Activated CD4-positive, CD25-positive, alpha-beta regulatory T cell treated with anti-CD3 and anti-CD28 coated beads, Interleukin-2, amount 50 U/mL, for 72 hours (primary cell): ENCODE results near the gene C2CD4C.
"Not testable (repeated sequence)": the region's sequence is repeated elsewhere in the genome, so short reads cannot be mapped to it uniquely, and the experiment has no call there.

Experiments used
- DNase-seq: peaks from one replicate; pipeline ENCODE4 v3.0.0; 2021

The C2CD4C gene

GRCh38 chr19:408902-409515 lies at the start of gene C2CD4C:
Gene C2CD4C (minus strand): TSS chr19:409147. CDS start chr19:408361, 786 bp downstream.
- DNase-seq: peak; percentile 37

- no peak for DNase-seq
Measured at GRCh38 chr19:458091-459042, 49.4 kb upstream of the C2CD4C start.

- no peak for DNase-seq
Measured at GRCh38 chr19:457636-458035, 48.7 kb upstream of the C2CD4C start.

DNA sequence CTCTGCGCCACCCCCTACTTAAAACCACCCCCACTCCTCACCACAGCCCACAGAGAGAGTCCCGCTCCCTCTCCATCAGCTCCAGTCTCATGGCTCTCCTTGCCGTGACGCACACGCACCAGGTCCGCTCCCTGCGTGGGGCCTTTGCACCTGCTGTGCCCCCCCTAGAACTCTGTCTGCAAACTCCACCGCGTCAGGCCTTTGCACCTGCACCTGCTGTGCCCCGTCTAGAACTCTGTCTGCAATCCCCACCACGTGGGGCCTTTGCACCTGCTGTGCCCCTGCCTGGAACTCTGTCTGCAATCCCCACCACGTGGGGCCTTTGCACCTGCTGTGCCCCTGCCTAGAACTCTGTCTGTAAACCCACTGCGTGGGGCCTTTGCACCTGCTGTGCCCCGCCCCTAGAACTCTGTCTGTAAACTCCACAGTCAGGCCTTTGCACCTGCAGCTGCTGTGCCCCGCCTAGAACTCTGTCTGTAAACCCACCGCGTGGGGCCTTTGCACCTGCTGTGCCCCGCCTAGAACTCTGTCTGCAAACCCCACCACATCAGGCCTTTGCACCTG lies 47.7 kb upstream of the C2CD4C start:
- DNase-seq: no peak

DNA sequence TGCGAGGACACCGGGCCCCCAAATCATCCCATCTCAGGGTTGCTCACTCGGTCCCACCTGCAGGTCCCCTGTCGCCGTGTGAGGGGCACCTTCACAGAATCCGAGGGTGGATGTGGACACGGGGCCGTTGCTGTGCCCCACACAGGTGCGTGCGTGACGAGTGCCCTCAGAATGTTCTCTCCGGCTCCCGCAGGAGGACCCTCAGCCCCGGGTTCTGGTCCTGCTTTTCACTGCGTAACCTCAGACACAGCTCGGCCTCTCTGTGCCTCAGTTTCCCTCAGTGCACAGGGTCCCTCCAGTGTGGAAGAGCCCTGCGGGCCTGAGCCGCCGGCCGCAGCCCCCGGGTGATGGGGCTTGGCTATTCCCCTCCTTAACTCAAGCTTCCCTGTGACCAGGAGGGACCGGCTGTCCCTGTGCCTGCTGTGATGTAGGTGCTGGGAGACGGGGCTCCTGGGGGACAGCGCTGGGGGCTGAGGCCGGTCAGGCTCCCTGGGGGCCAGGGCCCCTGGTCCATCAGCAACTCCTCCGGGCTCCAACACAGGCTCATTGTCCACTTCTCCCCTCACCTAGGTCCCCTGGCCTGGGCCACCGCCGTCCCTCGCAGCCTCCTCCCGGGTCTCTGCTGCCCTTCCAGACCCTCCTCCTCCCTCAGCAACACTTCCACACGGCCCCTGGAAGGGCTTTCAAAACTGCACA lies 47.1 kb upstream of the C2CD4C start:
- no peak for DNase-seq

DNA sequence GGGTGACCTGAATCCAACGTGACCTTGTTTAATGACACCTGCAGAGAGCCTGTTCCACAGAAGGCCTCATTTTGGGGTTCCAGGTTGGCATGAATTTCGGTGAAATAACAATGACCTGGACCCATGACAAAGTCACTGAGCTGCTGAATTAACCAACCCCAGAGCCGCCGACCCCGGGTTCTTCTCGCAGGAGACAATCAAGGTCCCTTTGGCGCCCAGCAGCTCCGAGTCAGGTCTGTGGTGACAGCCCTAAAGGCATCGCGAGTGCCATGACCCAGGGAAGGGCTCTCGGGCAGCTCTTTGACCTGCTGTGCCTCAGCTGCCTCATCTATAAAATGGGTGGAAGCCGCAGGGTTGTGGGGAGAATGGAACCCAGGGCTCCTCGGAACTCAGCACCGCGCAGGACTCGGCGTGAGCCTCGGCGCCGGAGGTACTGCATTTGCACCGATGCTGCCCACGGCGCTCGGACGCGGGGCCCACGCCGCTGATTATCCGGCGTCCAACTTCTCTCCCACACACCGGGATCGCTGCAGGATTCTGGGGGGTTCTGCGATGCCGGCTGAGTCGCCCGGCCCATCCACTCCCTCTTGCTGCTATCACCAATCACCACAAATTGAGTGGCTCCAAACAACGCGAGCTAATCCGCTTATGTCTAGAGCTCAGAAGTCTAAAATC lies 46.2 kb upstream of the C2CD4C start:
- no peak for DNase-seq

- no peak for DNase-seq
Measured at GRCh38 chr19:453606-454005, 44.7 kb upstream of the C2CD4C start.

DNA sequence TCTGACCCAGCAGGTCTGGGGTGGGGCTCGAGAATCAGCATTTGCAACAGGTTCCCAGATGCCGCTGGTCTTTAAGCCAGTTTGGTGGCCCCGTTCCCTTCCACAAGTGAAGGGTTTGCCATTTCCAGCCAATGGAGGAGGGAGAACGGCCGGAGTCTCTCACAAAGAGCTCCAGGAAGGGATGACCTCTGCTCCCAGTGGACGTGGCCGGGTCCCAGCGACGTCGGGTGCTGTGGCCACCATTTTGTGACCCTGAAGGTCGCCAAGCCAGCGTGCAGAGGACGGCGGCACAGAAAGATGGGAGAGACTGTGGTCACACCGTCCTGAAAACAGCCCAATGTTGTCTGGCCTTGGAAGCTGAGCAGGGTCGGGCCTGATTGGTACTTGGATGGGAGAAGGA lies 43.9 kb upstream of the C2CD4C start:
- no peak for DNase-seq

- not testable (repeated sequence) for DNase-seq
Measured at GRCh38 chr19:450912-451481, 42.0 kb upstream of the C2CD4C start.

DNA sequence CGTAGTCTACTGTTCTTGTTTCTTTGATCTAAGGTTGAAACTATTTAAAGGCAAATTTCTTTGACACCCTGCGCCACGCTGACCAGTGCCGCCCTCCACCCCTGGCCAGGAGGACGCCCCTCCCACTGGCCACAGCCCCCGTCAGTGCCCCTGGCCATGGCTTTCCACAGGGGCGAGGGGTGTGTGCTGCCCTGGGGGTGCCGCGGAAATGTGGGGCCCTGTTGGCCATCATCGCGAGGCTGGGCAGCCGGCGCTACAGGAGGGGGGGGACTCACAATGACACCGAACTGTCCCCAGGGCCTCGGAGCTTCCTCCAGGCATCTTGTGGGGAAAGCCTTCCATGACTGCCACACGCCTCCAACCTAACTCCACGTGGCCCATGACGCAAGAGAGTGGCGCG lies 41.0 kb upstream of the C2CD4C start:
- no peak for DNase-seq

DNA sequence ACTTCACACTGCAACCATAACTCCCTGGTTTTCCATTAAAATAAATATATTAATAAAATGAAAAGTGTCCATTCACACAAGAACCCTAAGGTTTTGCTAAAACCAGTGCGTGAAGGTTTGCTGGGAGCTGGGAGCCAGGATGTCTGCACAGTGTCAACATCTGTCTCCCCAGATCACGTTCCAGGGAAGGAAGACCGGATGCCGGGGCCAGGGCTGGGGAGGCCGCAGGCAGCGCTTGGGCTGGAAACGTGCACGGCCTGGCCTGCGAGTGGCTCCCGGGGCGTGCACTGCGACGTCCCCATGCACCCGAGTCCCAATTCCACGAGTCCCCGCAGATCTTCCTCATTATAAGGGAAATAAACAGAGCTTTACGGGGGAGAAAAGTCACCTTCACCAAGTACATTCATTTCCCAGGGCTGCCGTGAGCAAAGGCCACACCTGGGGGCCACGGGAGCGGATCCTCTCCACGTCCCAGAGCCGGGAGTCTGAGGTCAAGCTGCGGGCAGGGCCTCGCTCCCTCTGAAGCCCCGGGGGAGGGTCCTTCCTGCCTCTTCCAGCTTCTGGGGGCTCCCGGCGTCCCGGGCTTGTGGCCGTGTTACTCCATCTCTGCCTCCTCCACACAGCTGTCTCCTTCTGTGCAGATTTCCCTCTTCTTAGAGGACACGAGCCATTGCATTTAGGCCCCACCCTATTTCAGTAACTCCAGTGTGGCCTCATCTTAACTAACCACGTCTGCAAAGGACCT lies 39.0 kb upstream of the C2CD4C start:
- no peak for DNase-seq

- DNase-seq: no peak
Measured at GRCh38 chr19:447064-447426, 38.1 kb upstream of the C2CD4C start.

DNA sequence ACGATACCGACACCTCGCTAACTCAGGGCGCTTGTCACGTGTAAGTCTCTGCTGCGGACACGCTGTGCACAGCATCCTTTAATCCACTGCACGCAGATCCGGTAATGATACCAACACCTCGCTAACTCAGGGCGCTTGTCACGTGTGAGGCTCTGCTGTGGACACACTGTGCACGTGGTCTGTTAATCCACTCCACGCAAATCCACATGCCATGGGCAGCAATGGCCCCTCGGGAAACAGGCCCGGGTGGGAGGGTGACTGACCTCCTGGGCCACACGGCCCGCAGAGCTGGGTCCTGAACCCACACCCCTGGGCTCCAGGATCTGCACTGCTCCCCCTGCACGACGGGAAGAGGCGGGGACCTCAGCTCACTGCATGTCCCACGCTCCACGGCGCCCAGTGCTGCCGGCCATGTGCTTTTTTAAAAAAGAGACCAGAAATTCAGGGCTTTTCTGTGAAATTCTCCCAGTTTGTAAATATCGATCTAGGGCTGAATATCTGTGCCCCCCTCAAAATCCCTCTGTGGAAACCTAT lies 35.8 kb upstream of the C2CD4C start:
- no peak for DNase-seq

DNA sequence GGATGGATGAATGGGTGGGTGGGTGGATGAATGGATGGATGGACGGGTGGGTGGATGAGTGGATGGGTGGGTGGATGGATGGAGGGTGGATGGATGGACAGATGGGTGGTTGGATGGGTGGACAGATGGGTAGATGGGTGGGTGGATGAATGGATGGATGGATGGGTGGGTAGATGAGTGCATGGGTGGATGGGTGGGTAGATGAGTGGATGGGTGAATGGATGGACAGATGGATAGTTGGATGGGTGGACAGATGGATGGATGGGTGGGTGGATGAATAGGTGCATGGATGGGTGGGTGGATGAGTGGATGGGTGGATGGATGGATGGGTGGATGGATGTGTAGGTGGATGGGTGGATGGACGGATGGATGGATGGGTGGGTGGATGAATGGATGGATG lies 34.1 kb upstream of the C2CD4C start:
- no peak for DNase-seq

DNA sequence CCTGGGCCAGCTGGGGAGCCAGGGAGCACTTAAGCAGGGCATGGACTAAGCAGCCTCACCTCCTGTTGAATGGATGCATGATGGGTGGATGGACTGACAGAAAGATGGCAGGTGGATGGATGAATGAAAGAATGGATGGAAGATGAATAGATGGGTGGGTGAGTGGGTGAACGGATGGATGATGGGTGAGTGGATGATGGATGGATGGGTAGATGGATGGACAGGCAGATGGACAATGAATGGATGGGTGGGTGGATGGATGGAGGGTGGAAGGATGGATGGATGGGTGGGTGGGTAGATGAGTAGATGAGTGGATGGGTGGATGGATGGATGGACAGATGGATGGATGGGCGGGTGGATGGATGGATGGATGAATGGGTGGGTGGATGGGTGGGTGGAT lies 33.1 kb upstream of the C2CD4C start:
- no peak for DNase-seq

DNA sequence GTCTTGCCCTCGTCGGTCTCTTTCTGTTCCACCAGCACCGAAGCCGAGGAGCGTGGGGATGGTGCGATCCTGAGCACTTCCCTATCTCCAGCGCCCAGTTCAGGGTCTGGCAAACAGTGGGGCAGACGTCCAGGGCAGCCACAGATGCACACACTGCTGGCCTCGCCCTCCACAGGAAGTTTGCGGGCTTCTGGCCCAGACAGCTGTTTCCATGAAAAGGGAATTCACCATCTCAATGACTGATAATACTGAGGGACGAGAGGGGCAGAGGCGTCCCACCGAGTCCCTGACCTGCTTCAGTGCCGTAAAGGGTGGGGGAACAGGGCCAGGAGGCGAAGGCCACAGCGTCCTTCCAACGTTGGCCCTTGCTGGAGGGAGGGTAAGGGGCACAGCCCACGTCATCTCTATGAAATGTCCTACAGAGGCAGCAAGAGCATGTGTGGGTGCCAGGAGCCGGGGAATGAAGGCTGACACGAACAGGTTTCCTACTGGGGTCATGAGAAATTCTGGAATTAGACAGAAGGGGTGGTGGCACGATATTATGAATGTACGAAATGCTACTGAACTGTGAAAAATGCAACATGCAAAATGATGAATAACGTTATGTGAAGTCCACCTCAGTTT lies 32.4 kb upstream of the C2CD4C start:
- no peak for DNase-seq

GRCh38 chr19:440391-441212 lies 31.7 kb upstream of the C2CD4C start:
- no peak for DNase-seq

- no peak for DNase-seq
Measured at GRCh38 chr19:439167-439900, 30.4 kb upstream of the C2CD4C start.

DNA sequence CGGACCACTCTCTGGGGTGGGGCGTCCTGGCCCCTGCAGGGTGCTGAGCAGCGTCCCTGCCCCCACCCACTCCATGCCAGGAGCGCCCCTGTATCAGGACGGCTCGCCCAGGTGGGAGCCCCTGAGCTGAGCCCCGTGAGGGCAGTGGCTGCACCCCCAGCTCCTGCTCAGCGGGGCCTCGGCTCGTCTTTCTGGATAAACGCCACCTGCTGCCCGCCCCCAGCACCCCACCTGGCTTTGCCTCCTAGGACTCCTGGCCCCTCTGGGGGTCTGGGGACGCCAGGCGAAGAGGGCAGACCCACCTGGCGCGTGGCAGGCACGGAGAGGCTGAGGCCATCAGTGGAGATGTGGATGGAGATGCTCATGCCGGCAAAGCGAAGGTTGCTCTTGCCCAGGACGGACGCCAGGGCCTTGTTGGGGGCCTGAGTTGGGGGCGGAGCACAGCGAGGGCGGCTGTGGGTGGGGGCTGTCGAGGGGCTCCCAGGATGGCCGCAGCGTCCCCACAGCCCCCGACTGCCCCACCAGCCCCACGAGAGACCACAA lies 29.5 kb upstream of the C2CD4C start:
- DNase-seq: no peak
